ENCODE data around the gene MAPKAP1. TPM values are rescaled to one million over a fixed set of nuclear protein-coding genes. Genes with fewer than 3 reads are reported as not detected.

MAPKAP1 gene
- total RNA-seq, 4 donors from 2014 or later = 87.1 to 114 (median 111) TPM

GRCh38 chr9:125687163-125687863 lies 19.7 kb downstream of the MAPKAP1 start:
- no peaks in the 10 kb centered on the region for H3K36me3 ChIP-seq
- TF ChIP-seq POLR2A (IDR thresholded peaks at IDR 0.05) = no peak
- no peak for TF ChIP-seq CTCF (IDR thresholded peaks at IDR 0.05)
- intact Hi-C loops (cut with DNase I) = no loop called here
- no peak for DNase-seq
- no peaks in the 10 kb centered on the region for H3K9me3 ChIP-seq
- no peak overlapping the region for H3K27ac ChIP-seq
- WGBS, 2 donors = 96 to 97% methylated on average over 4 of the region's 4 CpGs
- H3K27me3 ChIP-seq = no peaks in the 10 kb centered on the region
- H3K4me3 ChIP-seq (replicated peaks in 1 of 3) = no peak overlapping the region
- H3K4me1 ChIP-seq = no peaks in the 10 kb centered on the region

- no peak for TF ChIP-seq POLR2A (IDR thresholded peaks at IDR 0.05)
- TF ChIP-seq CTCF (IDR thresholded peaks at IDR 0.05) = no peak
- WGBS, 2 donors = 90 to 94% methylated on average over 3 of the region's 3 CpGs
- H3K36me3 ChIP-seq = no peaks in the 10 kb centered on the region
- no peaks in the 10 kb centered on the region for H3K9me3 ChIP-seq
- no peaks in the 10 kb centered on the region for H3K4me1 ChIP-seq
- no peaks in the 10 kb centered on the region for H3K27me3 ChIP-seq
- intact Hi-C loops (cut with DNase I) = no loop called here
- no peak for DNase-seq
- no peak overlapping the region for H3K27ac ChIP-seq
- H3K4me3 ChIP-seq (replicated peaks in 1 of 3) = no peak overlapping the region
These were observed 21.8 kb downstream of the MAPKAP1 start for GRCh38 chr9:125685167-125685566.

GRCh38 chr9:125683486-125683885 lies 23.5 kb downstream of the MAPKAP1 start:
- no peak for TF ChIP-seq CTCF (IDR thresholded peaks at IDR 0.05)
- no peak for TF ChIP-seq POLR2A (IDR thresholded peaks at IDR 0.05)
- intact Hi-C loops (cut with DNase I) = no loop called here

DNA sequence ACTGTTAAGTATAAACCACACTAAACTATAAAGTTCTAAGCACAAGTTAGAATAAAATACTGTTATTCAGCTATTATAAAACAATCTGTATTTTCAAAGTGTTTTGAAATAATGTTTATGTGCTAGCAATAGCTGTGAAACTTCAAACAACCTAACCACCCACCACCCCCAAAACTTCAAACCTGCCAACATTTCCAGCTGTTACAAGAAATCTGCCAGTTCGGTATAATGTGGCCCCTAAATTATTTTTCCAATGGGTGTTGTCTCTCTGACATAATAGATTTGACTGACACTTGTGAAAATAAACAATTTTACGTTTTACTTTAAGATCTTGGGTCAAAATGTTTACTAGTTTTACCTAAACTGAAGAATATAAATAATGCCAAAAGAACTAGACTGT lies 24.7 kb downstream of the MAPKAP1 start:
- no peak for TF ChIP-seq POLR2A (IDR thresholded peaks at IDR 0.05)
- no peak for TF ChIP-seq CTCF (IDR thresholded peaks at IDR 0.05)
- intact Hi-C loops (cut with DNase I) = no loop called here
- no peak overlapping the region for H3K4me3 ChIP-seq (replicated peaks in 1 of 3)

More at GRCh38 chr9:125683486-125683885, 23.5 kb downstream of the MAPKAP1 start:
- DNase-seq = no peak
- no peak overlapping the region for H3K4me3 ChIP-seq (replicated peaks in 1 of 3)
- no peak overlapping the region for H3K27ac ChIP-seq
- WGBS, 2 donors = 97% methylated on average over 3 of the region's 3 CpGs
- H3K36me3 ChIP-seq = no peaks in the 10 kb centered on the region
- H3K9me3 ChIP-seq = no peaks in the 10 kb centered on the region
- no peaks in the 10 kb centered on the region for H3K27me3 ChIP-seq
- H3K4me1 ChIP-seq = no peaks in the 10 kb centered on the region

DNA sequence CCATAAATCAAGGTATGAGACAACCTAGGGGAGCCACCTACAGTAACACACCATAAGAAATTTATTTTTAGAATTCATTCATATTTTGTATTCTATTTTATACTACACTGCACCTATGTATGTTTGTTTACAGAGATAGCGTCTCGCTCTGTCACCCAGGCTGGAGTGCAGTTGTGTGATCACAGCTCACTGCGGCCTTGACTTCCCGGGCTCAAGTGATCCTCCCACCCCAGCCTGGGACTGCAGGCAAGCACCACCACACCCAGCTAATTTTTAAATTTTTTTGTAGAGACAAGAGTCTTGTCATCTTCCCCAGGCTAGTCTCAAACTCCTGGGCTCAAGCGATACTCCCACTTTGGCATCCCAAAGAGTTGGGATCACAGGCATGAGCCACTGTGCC lies 25.4 kb downstream of the MAPKAP1 start:
- H3K9me3 ChIP-seq = no peaks in the 10 kb centered on the region
- no peaks in the 10 kb centered on the region for H3K4me1 ChIP-seq
- no peak for TF ChIP-seq CTCF (IDR thresholded peaks at IDR 0.05)
- no peak for TF ChIP-seq POLR2A (IDR thresholded peaks at IDR 0.05)
- H3K4me3 ChIP-seq (replicated peaks in 1 of 3) = no peak overlapping the region
- no peak overlapping the region for H3K27ac ChIP-seq
- DNase-seq = no peak
- no peaks in the 10 kb centered on the region for H3K36me3 ChIP-seq
- 94 to 98% methylated on average over 5 of the region's 5 CpGs for WGBS, 2 donors
- intact Hi-C loops (cut with DNase I) = no loop called here
- no peaks in the 10 kb centered on the region for H3K27me3 ChIP-seq

More for the DNA sequence above, 24.7 kb downstream of the MAPKAP1 start:
- DNase-seq = no peak
- H3K36me3 ChIP-seq = no peaks in the 10 kb centered on the region
- no peaks in the 10 kb centered on the region for H3K9me3 ChIP-seq
- no peak overlapping the region for H3K27ac ChIP-seq
- WGBS, 2 donors = 88 to 89% methylated on average over 2 of the region's 2 CpGs
- H3K4me1 ChIP-seq = no peaks in the 10 kb centered on the region
- no peaks in the 10 kb centered on the region for H3K27me3 ChIP-seq
